ENCODE measurements around the gene TESK1.

Gene TESK1, protein sequence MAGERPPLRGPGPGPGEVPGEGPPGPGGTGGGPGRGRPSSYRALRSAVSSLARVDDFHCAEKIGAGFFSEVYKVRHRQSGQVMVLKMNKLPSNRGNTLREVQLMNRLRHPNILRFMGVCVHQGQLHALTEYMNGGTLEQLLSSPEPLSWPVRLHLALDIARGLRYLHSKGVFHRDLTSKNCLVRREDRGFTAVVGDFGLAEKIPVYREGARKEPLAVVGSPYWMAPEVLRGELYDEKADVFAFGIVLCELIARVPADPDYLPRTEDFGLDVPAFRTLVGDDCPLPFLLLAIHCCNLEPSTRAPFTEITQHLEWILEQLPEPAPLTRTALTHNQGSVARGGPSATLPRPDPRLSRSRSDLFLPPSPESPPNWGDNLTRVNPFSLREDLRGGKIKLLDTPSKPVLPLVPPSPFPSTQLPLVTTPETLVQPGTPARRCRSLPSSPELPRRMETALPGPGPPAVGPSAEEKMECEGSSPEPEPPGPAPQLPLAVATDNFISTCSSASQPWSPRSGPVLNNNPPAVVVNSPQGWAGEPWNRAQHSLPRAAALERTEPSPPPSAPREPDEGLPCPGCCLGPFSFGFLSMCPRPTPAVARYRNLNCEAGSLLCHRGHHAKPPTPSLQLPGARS

DNA sequence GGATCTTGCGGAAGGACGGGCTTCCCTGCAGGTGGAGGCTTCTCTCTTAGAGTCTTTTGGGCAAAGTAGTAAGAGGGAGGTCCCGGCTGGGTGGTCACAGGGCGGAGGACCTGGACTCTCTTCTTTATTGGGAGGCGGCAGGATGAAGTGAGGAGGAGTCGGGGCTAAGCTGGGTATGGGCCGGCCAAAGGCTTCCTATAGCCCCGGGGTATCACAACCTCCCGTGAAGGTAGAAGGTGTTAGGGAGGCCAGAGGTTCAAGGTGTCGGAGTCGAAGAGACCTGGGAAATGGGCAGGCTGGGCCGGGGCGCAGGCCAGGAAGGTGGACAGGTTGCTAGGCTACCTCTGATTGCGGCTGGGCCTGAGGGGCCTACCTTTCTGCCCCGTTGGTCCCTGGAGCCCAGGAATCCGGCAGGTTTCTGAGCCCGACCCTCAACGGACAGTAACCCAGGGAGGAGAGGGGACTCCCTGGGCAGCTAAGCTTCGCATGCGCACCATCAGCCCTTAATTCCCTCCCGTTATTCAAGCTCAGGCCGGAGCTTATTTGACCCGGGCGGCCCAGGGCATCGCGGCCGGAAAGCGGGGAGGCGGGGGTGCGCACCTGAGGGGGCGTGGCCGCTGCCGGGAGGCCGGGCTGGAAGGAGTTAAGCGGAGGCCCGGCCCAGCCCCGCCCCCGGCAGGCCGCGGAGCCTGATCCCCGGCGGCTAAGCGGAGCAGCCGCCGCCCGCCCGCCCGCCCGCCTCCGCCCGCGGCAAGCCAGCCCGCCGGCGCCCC, at the start of gene TESK1:
TSS of gene TESK1 (plus strand) at position 685 of the 773 bp plus-strand sequence. CDS start 358 bp downstream, outside the sequence.
- intact Hi-C loops (cut with DNase I), result loop anchor here (2.0 to 5.0 kb wide), 3 partner anchors 42 to 128 kb away; partner anchors contain the start of genes CREB3 and TLN1
- peak; percentile 35 to 94 (median 54) for DNase-seq

DNA sequence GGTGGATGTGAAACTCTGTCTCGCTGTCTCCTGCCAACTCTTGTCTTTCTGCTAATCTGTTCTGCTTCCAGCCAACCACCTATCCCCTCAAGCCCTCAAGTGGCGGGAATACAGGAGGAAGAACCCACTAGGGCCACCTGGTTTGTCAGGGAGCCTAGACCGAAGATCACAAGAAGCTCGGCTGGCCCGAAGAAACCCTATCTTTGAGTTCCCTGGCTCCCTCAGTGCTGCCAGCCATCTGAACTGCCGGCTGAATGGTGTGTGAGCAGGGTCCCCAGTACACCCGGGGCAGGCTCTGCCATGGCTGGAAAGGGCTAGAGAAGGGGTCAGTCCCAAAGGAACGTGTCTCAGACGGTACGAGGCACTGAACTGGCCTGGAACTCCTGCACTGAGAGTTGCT, 49.2 kb upstream of the TESK1 start:
- no peak for DNase-seq
- intact Hi-C loops (cut with DNase I), result loop anchor here (10.0 kb wide), 1 partner anchor 281 kb away; no protein-coding TSS in a partner anchor

DNA sequence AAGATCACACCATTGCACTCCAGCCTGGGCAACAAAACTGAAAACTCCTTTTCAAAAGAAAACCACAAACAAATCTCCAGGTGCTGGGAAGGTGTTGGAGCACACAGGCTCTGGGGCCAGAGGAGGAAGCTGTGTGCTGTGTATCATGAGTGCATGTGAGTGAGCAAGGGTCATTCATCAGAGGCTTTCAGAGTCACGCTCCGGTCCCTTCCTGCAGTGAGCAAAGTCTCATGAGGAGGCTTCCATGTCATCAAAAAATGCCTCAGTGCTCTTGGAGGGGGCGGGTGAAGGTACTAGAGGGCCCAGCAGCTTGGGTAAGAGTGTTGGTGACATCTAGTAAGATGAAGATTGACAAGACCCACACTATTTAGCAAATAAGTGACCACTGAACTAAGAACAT, 48.3 kb upstream of the TESK1 start:
- intact Hi-C loops (cut with DNase I), result loop anchor here (10.0 kb wide), 1 partner anchor 282 kb away; no protein-coding TSS in a partner anchor
- no peak for DNase-seq

DNA sequence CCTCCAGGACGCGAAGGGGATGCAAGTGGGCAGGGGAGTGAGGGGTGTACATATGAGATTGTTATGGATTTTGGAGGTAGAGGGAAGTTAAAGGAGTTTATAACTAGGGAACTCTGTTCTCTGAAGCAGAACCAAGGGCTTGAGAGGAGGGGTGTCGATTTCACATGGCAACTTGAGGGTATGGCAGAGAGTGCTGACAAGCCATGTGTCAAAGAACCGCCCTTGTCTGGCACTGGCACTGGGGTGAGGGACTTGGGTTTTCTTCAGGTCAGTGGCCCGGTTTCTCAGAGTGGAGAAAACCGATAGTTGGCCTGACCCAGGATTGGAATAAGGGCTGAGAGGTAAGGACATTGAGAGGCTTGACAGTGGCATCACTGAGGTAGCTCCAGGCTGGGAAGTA, 47.7 kb upstream of the TESK1 start:
- intact Hi-C loops (cut with DNase I), result loop anchor here (10.0 kb wide), 1 partner anchor 283 kb away; no protein-coding TSS in a partner anchor
- no peak for DNase-seq

DNA sequence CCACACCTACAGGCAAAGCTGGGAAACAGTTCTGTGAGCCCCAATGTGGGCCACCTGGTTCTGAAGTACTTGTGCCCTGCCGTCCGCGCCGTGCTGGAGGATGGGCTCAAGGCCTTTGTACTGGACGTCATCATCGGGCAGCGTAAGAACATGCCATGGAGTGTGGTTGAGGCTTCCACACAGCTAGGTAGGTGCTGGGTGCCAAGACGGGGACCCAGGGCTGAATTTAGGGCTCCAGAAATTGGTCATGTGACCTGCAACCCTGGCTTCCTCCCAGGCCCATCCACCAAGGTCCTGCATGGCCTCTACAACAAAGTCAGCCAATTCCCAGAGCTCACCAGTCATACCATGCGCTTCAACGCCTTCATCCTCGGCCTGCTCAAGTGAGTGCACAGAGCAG, 46.9 kb upstream of the TESK1 start:
- intact Hi-C loops (cut with DNase I), result loop anchor here (10.0 kb wide), 1 partner anchor 283 kb away; no protein-coding TSS in a partner anchor

DNA sequence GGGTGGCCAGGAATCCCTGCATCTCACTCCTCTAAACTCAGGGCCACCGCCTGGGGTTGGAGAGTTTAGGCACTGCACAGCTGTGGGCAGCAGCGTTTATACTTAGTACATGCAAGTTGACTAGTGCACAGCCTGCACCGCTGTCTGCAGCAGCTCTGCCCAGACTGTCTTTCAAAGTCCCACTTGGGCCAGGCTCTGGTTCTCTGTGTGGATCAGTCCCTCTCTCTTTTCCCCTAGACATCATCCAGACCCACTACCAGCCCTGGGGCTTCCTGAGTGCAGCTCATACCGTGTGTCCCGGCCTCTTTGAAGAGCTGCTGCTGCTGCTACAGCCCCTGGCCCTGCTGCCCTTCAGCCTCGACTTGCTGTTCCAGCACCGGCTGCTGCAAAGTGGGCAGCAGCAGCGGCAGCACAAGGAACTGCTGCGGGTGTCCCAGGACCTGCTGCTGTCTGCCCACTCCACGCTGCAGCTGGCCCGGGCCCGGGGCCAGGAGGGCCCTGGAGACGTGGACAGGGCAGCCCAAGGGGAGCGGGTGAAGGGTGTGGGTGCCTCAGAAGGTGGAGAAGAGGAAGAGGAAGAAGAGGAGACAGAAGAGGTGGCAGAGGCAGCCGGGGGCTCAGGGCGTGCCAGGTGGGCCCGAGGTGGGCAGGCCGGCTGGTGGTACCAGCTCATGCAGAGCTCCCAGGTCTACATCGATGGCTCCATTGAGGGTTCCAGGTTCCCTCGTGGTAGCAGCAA, 45.1 kb upstream of the TESK1 start:
- no peak for DNase-seq
- intact Hi-C loops (cut with DNase I), result loop anchor here (10.0 kb wide), 1 partner anchor 285 kb away; no protein-coding TSS in a partner anchor

More for the DNA sequence above, 46.9 kb upstream of the TESK1 start:
- DNase-seq, result no peak

DNA sequence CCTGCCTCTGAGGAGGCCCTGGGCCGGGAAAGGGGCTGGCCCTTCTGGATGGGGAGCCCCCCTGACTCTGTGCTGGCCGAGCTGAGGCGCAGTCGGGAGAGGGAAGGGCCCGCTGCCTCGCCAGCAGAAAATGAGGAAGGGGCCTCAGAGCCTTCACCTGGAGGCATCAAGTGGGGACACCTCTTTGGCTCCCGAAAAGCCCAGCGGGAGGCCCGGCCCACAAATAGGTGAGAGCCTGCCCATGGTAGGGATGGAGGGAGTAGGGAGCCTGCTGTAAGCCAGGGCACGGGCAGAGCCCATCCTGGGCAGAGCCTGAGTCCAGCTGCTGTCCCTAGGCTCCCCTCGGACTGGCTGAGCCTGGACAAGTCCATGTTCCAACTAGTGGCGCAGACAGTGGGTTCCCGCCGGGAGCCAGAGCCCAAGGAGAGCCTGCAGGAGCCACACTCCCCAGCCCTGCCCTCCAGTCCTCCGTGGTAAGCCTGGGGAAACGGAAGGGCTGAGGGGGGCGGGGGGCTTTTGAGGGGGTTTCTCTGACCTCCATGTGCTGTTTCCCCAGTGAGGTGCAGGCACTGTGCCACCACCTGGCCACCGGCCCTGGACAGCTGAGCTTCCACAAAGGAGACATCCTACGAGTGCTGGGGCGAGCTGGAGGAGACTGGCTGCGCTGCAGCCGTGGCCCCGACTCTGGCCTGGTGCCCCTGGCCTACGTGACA, 44.3 kb upstream of the TESK1 start:
- intact Hi-C loops (cut with DNase I), result no loop called here
- peak in 1 of 10 donors; percentile 89 for DNase-seq

DNA sequence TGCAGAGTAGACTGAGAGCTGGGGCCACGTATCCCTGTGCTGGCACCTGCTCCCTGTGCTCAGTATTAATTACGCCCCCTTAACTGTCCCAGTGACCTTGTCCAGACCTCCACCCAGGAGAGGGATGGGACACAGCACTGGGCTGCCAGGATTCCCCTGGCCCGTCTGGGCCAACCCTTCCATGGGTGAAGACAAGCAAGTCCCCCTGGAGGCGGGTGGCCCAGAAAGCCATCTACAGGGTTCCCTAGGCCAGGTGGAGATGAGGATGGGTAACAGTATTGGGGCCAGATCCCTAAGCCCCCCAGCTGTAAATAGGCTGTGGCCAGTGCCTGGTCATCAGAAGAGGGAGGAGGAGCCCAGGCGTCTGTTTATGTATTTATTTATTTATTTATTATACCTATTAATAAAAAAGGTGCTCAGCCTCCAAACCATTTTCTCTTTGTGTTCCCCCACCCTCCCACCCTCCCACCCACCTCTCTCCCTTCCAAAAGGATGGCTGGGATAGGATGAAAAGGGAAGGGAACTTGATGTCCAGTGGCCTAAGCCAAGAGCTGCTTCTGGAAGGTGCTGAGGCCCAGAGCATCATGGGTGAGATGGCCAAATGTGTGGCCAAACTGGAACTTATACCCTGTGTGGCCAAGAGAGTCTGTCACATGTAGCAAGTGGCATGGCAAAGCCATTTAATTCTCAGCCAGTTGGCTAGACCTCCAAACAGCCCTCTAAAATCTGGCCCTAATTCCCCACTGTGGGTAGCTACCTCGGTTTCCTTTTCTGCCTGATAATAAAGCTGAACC, 43.4 kb upstream of the TESK1 start:
- intact Hi-C loops (cut with DNase I), result no loop called here

DNA sequence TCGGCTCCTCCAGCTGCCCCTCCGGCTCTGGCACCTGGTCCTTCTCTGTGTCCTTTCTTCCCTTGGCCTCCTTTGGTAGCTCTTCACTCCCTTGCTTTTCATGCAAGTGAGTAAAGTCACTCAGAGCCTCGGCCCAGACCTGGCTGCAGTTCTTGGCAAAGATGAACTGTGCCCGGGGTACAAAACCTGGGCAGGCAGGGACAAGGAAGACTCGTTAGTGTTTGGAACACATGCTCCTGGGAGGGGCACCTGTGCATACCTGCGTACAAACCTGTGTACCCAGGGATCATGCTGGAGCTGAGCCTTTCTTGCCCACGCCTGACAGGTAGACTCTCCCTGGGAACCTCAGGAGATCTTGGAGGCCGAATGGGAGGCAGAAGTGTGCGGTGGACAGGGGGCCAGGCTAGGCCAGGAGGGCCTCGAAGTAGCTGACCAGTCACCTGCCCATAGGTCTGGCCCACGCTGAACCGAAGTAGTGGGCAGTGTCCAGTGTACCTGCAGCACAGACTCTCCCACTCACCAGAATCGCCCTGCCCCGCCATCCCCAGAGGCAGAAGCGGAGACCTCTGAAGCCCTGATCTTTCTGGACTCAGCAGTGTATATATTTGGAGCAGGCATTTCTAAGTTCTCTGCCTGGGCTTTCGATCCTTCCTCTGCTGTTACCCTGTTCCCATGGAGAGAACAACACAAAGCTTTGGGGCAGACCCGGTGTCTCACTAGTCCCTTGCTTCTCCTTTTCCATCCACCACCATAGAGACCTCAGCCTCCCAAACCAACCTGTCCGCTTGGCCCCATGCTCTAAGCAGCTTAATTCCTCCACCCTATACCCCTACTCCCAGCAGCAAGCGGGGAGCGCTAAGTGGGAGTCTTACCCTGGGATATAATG, 41.9 kb upstream of the TESK1 start:
- intact Hi-C loops (cut with DNase I), result no loop called here
- peak in 1 of 10 donors; percentile 75 for DNase-seq

More for the DNA sequence above, 43.4 kb upstream of the TESK1 start:
- DNase-seq, result no peak

DNA sequence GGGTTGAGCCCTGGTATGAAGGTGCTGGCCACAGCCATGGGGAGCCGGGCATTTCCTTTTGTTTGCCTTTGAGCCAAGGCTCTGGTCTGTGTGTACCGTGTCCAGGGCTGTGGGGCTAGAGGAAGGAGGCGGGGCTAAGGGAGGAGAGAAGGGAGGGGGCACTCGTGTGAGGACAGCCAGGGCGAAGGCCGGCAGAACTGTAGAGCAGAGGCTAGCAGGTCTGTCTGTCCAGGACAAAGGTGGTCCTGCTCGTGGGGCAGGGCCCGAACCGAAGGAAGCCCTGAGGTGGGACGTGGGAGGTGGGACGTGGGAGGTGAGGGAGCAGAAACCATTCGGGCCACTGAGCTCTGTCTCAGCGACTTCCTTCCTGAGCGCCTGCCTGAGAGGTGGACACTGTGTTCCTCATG, 41.3 kb upstream of the TESK1 start:
- intact Hi-C loops (cut with DNase I), result no loop called here
- peak in 1 of 10 donors; percentile 80 for DNase-seq

DNA sequence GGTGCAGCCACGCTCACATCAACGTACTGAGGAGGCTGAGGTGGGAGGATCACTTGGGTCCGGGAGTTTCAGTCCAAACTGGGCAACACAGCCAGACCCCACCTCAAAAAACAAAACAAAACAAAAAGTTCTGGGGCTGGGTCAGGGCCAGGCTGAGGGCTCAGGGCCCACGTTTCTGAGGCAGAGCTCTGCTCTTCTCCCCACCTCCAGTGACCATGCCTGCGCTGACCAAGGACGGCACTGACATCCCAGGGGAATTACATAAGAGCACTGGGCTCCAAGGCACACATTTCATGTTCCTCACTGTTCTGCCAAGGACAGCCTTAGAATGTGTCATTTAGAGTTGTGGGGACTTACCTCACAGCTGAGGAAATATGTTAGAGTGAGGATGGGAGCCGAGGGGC, 40.4 kb upstream of the TESK1 start:
- intact Hi-C loops (cut with DNase I), result no loop called here
- DNase-seq, result peak in 2 of 10 donors; percentile 22 to 72

DNA sequence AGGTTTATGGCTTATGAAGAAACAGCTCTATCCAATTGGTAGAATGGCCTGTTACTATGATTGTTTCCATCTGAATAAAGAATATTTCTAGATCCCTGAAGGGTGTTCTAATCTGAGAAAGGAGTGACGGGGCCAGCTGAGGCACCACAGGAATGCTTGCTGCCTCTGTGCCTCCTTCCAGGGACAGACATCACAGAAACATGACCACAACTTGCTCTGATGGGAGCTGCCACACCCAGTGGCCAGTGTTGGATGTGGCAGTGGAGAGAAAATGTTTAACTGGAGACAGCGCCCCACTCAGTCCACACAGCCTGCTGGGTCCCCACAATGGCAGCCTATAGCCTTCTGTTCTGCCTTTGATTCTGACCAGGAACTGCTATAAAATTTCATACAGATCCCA, 38.6 kb upstream of the TESK1 start:
- intact Hi-C loops (cut with DNase I), result no loop called here
- no peak for DNase-seq

DNA sequence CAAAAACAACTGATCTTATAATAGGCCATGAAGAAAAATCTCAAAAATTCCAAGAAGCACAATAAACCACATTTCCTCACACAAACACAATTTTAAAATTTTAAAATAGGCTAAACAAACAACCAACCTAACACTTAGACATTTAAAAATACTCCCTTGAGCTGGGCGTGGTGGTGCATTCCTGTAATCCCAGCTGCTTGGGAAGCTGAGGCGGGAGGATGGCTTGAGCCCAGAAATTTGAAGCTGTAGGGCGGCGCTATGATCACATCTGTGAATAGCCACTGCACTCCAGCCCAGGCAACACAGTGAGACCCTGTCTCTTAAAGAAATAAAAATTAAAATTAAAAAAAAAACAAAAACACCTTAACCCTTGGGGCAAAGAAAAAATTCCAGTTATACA, 36.9 kb upstream of the TESK1 start:
- no peak for DNase-seq
- intact Hi-C loops (cut with DNase I), result no loop called here

DNA sequence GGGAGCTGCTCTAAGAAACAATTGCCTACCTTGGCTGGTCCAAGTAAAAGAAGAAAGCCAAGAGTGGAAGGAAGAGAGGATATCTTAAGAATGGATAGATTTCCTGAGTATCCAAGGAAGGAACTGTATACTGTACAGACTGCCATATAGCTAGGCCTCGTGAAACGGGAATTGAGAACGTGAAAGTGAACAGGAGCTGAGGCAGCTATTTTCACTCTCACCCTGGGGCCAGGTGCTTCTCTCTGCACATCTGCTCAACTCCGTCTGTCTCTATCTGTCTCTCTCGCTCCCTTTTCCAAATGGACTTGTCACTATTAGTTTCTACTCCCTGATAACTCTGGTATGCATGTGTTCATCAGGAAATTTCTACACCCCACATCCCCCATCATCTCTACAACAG, 35.9 kb upstream of the TESK1 start:
- intact Hi-C loops (cut with DNase I), result no loop called here
- DNase-seq, result no peak

DNA sequence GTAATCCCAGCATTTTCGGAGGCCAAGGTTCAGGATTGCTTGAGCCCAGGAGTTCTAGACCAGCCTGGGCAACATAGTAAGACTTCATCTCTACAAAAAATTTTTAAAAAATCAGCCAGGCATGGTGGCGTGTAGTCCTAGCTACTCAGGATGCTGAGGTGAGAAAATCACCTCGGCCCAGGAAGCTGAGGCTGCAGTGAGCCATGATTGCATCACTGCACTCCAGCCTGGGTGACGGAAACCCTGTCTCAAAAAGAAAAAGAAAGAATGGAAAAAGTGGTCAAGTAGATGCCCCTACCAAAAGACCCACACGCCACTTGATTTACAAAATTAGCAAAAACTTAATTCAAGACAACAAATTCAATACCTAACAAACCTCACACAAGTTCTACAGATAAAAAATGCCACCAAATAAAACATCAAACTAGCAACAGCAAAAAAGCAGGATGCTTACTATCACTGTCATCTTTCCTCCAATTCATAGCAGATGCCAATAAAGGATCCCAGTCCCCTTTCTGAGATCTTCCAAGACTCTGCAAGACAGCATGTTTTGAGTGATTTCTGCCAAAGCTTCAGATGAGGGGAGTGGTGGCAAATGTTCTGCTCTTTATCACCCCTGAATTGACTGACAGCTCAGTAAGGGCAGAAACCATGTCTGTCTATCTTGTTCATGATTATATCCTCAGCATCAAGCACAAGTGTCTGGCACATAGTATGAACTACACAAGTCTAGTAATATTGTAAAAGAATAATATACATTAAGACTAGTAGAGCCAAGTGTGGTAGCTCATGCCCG, 34.2 kb upstream of the TESK1 start:
- DNase-seq, result no peak
- intact Hi-C loops (cut with DNase I), result no loop called here

DNA sequence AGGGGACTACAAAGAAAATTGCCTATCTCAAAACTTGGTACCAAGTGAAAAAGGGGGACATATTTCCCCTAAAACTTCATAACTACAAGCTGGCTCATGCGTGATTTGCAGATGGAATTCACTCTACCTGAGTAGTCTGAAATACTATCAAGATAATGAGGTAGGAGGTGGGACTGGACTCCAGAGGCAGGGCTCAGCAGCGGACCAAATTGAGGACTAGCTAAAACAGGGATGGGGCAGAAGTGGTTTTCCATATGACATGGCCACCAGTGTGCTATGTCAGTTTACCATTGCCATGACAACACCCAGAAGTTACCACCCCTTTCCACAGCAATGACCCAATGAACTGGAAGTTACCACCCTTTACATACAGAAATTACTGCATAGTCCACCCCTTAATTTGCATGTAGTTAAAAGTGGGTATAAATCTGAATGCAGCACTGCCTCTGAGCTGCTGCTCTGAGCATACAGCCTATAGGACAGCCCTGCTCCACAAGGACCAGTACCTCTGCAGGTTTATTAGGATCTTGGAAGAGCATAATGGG, 30.4 kb upstream of the TESK1 start:
- intact Hi-C loops (cut with DNase I), result no loop called here
- no peak for DNase-seq

DNA sequence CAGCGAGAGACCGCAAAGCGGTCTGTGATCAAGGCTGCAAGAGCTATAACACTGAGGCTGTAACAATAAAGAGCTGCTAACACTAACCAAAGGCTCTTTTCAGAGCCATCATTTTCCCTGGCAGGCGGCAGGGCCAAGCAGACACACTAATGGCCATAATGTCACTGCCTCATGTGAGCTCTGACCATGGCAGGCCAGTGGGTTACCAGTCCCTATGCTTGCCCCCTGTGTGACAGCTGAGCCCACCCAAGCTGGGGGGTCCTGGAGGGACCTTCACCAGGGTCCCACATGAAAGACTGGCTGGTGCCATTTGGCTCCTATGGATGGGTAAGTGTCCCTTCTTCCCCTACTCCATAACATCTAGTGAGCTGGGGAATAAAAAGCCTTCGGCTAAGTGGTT, 29.6 kb upstream of the TESK1 start:
- DNase-seq, result no peak
- intact Hi-C loops (cut with DNase I), result no loop called here

All from posterior cingulate gyrus (tissue), 11 donors.